ENCODE measurements around the gene MUC5B.

- TF ChIP-seq, protein P1, sequence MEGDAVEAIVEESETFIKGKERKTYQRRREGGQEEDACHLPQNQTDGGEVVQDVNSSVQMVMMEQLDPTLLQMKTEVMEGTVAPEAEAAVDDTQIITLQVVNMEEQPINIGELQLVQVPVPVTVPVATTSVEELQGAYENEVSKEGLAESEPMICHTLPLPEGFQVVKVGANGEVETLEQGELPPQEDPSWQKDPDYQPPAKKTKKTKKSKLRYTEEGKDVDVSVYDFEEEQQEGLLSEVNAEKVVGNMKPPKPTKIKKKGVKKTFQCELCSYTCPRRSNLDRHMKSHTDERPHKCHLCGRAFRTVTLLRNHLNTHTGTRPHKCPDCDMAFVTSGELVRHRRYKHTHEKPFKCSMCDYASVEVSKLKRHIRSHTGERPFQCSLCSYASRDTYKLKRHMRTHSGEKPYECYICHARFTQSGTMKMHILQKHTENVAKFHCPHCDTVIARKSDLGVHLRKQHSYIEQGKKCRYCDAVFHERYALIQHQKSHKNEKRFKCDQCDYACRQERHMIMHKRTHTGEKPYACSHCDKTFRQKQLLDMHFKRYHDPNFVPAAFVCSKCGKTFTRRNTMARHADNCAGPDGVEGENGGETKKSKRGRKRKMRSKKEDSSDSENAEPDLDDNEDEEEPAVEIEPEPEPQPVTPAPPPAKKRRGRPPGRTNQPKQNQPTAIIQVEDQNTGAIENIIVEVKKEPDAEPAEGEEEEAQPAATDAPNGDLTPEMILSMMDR (IDR thresholded peaks at IDR 0.05): no peak
- TF ChIP-seq POLR2A (IDR thresholded peaks at IDR 0.05): no peak
Observed at GRCh38 chr11:1269957-1270356, 47.1 kb downstream of the MUC5B start.
